HG03175 (cell line): Measurements from ENCODE around the gene ZPBP2.
"Not testable (repeated sequence)": the region's sequence is repeated elsewhere in the genome, so short reads cannot be mapped to it uniquely, and the experiment has no call there.

Source experiments
- ATAC-seq: cut with Tn5 transposase; IDR thresholded peaks from one replicate; pipeline ENCODE4 v1.9.1; 2021; ENCODE audit warnings: mild to moderate bottlenecking, moderate library complexity; ENCODE audit not compliant: unreplicated experiment

The ZPBP2 gene

GRCh38 chr17:39855911-39856649 is 11.9 kb upstream of the ZPBP2 start:
- not testable (repeated sequence) for ATAC-seq

GRCh38 chr17:39861235-39861634 is 6.8 kb upstream of the ZPBP2 start:
- no peak for ATAC-seq

- no peak for ATAC-seq
Measured at GRCh38 chr17:39863244-39863917, 4.6 kb upstream of the ZPBP2 start.

- no peak for ATAC-seq
Measured at GRCh38 chr17:39863918-39864746, 3.9 kb upstream of the ZPBP2 start, which contains the start of gene IKZF3. IKZF3 (minus strand) TSS chr17:39864312; CDS start chr17:39864126, 186 bp downstream.

- no peak for ATAC-seq
Measured at GRCh38 chr17:39866013-39866730, 1.8 kb upstream of the ZPBP2 start.

- peak; percentile 67 for ATAC-seq
Measured at GRCh38 chr17:39867084-39867879, 720 bp upstream of the ZPBP2 start.

- ATAC-seq, result no peak
Measured at GRCh38 chr17:39868554-39868942, 546 bp downstream of the ZPBP2 start.

GRCh38 chr17:39870776-39871175 is 2.8 kb downstream of the ZPBP2 start:
- no peak for ATAC-seq

- ATAC-seq, result no peak
Measured at GRCh38 chr17:39871801-39872200, 3.8 kb downstream of the ZPBP2 start.

GRCh38 chr17:39872751-39873150 is 4.7 kb downstream of the ZPBP2 start:
- ATAC-seq, result no peak

GRCh38 chr17:39886102-39886501 is 18.1 kb downstream of the ZPBP2 start:
- not testable (repeated sequence) for ATAC-seq

- ATAC-seq, result no peak
Measured at GRCh38 chr17:39887078-39887477, 19.1 kb downstream of the ZPBP2 start.

- no peak for ATAC-seq
Measured at GRCh38 chr17:39889200-39889599, 21.2 kb downstream of the ZPBP2 start.

GRCh38 chr17:39894681-39895376 is 26.8 kb downstream of the ZPBP2 start:
- no peak for ATAC-seq

GRCh38 chr17:39898088-39898487 is 30.1 kb downstream of the ZPBP2 start:
- no peak for ATAC-seq

- ATAC-seq, result no peak
Measured at GRCh38 chr17:39899215-39899614, 31.2 kb downstream of the ZPBP2 start.

- ATAC-seq, result not testable (repeated sequence)
Measured at GRCh38 chr17:39902027-39902426, 34.0 kb downstream of the ZPBP2 start.

- ATAC-seq, result no peak
Measured at GRCh38 chr17:39903158-39903884, 35.3 kb downstream of the ZPBP2 start.

- no peak for ATAC-seq
Measured at GRCh38 chr17:39904990-39905288, 36.9 kb downstream of the ZPBP2 start.
